ENCODE data around the gene BTN1A1. TPM values are rescaled to one million over a fixed set of nuclear protein-coding genes. Genes with fewer than 3 reads are reported as not detected.
A peak's percentile ranks its signal among the peaks of the same experiment; 100 is the strongest.

The BTN1A1 gene
- polyA plus RNA-seq, 3 donors, result not detected

DNA sequence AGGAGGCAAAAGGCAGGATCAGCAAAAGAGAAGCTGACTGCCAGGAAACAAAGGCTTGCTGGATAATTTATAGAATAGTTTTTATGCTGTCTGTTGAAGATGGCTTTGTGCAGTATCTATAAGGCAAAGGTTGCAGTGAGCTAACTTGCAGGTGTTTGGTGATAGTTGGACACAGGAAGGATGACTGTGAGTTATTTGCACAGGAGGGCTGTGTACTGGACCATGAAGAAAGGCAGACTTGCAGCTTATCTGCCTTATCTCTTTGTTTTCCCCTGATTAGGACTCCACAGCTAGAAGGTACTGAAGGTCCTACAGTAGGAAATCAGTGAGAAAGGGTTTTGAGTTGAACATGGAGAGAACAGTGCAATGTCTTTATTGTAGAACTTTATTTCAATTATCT lies 2.1 kb downstream of the BTN1A1 start:
- TF ChIP-seq, protein P1, sequence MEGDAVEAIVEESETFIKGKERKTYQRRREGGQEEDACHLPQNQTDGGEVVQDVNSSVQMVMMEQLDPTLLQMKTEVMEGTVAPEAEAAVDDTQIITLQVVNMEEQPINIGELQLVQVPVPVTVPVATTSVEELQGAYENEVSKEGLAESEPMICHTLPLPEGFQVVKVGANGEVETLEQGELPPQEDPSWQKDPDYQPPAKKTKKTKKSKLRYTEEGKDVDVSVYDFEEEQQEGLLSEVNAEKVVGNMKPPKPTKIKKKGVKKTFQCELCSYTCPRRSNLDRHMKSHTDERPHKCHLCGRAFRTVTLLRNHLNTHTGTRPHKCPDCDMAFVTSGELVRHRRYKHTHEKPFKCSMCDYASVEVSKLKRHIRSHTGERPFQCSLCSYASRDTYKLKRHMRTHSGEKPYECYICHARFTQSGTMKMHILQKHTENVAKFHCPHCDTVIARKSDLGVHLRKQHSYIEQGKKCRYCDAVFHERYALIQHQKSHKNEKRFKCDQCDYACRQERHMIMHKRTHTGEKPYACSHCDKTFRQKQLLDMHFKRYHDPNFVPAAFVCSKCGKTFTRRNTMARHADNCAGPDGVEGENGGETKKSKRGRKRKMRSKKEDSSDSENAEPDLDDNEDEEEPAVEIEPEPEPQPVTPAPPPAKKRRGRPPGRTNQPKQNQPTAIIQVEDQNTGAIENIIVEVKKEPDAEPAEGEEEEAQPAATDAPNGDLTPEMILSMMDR (IDR thresholded peaks at IDR 0.05), result no peak
- Histone ChIP-seq H3K4me1 (ENCODE audit: control insufficient read depth in 1 of 2, insufficient read depth in 2 of 2, low read length in 2 of 2) (peaks cover 16% of the 10 kb centered on the region in 2 donors), H3K27ac (ENCODE audit: low read depth in 1 of 2, low read length in 2 of 2) (no peak overlapping the region), H2AFZ (ENCODE audit: insufficient read depth, low read depth, low read length, poor library complexity, severe bottlenecking) (no peak overlapping the region), H4K20me1 (ENCODE audit: insufficient read depth, low read length) (no peaks in the 10 kb centered on the region), H3K9ac (ENCODE audit: insufficient read depth, low read length, poor library complexity, severe bottlenecking) (no peak overlapping the region), H3K4me3 (replicated peaks in 1 of 3; ENCODE audit: low read depth in 2 of 3, low read length in 3 of 3) (peak overlapping the region in 1 of 3 experiments; percentile 62), H3K36me3 (replicated peaks in 1 of 2; ENCODE audit: control insufficient read depth in 1 of 2, insufficient read depth in 2 of 2, low read length in 2 of 2) (no peaks in the 10 kb centered on the region), H3K4me2 (replicated peaks; ENCODE audit: extremely low read depth, low read length, poor library complexity, severe bottlenecking) (peak overlapping the region; percentile 80), H3K27me3 (ENCODE audit: control insufficient read depth in 2 of 2, insufficient read depth in 2 of 2, low read length in 2 of 2) (peaks cover 28 to 46% of the 10 kb centered on the region in 2 donors), H3K79me2 (ENCODE audit: insufficient read depth, low read length) (no peaks in the 10 kb centered on the region), H3K9me3 (replicated peaks in 1 of 2; ENCODE audit: control insufficient read depth in 1 of 2, insufficient read depth in 1 of 2, low read length in 2 of 2) (peaks cover 0 to 4% of the 10 kb centered on the region in 2 donors)
- intact Hi-C loops (cut with micrococcal nuclease), result no loop called here
- Mint-ChIP-seq H3K4me3 (peak overlapping the region; percentile 77 to 95), H3K27me3 (ENCODE audit: low read depth in 3 of 3) (peaks cover 34 to 51% (median 39%) of the 10 kb centered on the region in 3 donors), H3K9me3 (peaks cover 0 to 12% (median 7%) of the 10 kb centered on the region in 7 donors), H3K4me1 (peaks cover 27% of the 10 kb centered on the region), H3K36me3 (peaks cover 4 to 8% of the 10 kb centered on the region in 2 donors), H3K27ac (no peak overlapping the region)
- DNase-seq, result no peak

DNA sequence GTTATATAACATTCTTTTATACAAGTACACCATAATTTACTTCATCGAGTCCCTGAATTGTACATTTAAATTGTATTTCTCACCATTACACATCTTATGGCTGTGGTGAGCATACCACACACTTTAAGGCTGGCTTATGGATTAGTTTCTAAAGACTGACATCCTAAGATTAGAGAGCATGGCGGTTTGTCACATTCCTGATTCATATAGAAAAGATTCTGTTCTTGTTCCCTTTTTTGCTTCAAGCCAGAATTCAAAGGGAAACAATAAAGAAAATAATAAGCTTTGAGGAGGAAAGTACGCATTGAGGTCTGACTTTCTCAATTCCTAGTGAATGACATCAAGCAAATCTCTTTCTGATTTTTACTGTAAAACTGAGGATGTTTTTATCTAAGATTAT lies 2.5 kb downstream of the BTN1A1 start:
- no CpG with 5 or more reads among the region's 3 CpGs for WGBS (ENCODE audit: insufficient coverage)
- Histone ChIP-seq H3K4me2 (replicated peaks; ENCODE audit: extremely low read depth, low read length, poor library complexity, severe bottlenecking) (no peak overlapping the region), H4K20me1 (ENCODE audit: insufficient read depth, low read length) (no peaks in the 10 kb centered on the region), H3K27ac (ENCODE audit: low read depth in 1 of 2, low read length in 2 of 2) (no peak overlapping the region), H3K4me3 (replicated peaks in 1 of 3; ENCODE audit: low read depth in 2 of 3, low read length in 3 of 3) (no peak overlapping the region), H3K36me3 (replicated peaks in 1 of 2; ENCODE audit: control insufficient read depth in 1 of 2, insufficient read depth in 2 of 2, low read length in 2 of 2) (no peaks in the 10 kb centered on the region), H3K9me3 (replicated peaks in 1 of 2; ENCODE audit: control insufficient read depth in 1 of 2, insufficient read depth in 1 of 2, low read length in 2 of 2) (peaks cover 0 to 4% of the 10 kb centered on the region in 2 donors), H3K27me3 (ENCODE audit: control insufficient read depth in 2 of 2, insufficient read depth in 2 of 2, low read length in 2 of 2) (peaks cover 28 to 46% of the 10 kb centered on the region in 2 donors), H3K79me2 (ENCODE audit: insufficient read depth, low read length) (no peaks in the 10 kb centered on the region), H2AFZ (ENCODE audit: insufficient read depth, low read depth, low read length, poor library complexity, severe bottlenecking) (no peak overlapping the region), H3K9ac (ENCODE audit: insufficient read depth, low read length, poor library complexity, severe bottlenecking) (no peak overlapping the region), H3K4me1 (ENCODE audit: control insufficient read depth in 1 of 2, insufficient read depth in 2 of 2, low read length in 2 of 2) (peaks cover 13 to 14% of the 10 kb centered on the region in 2 donors)
- intact Hi-C loops (cut with micrococcal nuclease), result no loop called here
- peak overlapping the region in 1 of 2 donors; percentile 53 for H3K4me3 Mint-ChIP-seq
- TF ChIP-seq, protein P1 (IDR thresholded peaks at IDR 0.05), result no peak
- H3K27me3 Mint-ChIP-seq (ENCODE audit: low read depth in 3 of 3), result peaks cover 34 to 51% (median 39%) of the 10 kb centered on the region in 3 donors
- peaks cover 23% of the 10 kb centered on the region for H3K4me1 Mint-ChIP-seq
- H3K9me3 Mint-ChIP-seq, result peaks cover 0 to 12% (median 7%) of the 10 kb centered on the region in 7 donors
- H3K36me3 Mint-ChIP-seq, result peaks cover 4 to 8% of the 10 kb centered on the region in 2 donors
- H3K27ac Mint-ChIP-seq, result no peak overlapping the region
- DNase-seq, result no peak

Measured in CD14-positive monocyte (primary cell).